HCT116 (cell line): Measurements from ENCODE around the gene PDE4D. TPM values are rescaled to one million over a fixed set of nuclear protein-coding genes. Genes with fewer than 3 reads are reported as not detected.

ENCODE experiments used
- ATAC-seq: fragments of 200-7000 bp; cut with Tn5 transposase; 2 replicates; pipeline ENCODE4 v1.9.1; 2020; ENCODE audit warnings: mild to moderate bottlenecking, moderate library complexity
- BruUV-seq: library from RNA; stranded (reverse); fragments of 400-500 nt; replicated peaks from 2 replicates; lab custom pipeline; 2021; lab: Mats Ljungman, UMichigan
- CTCF ChIA-PET: fragments of 300-600 bp; sonication (Branson Sonifier 250); formaldehyde crosslinking; loops from one replicate; lab custom pipeline; 2021; ENCODE audit warnings: antibody characterized with exemption; lab: Charles Lee
- POLR2A ChIA-PET: fragments of 300-600, 350-600 bp; sonication (Branson Sonifier 250); formaldehyde crosslinking; loops from one replicate; lab custom pipeline; 2021; ENCODE audit warnings: antibody characterized with exemption; lab: Charles Lee
- RAD21 ChIA-PET, 2 experiments: fragments of 300-600 bp; sonication (Branson Sonifier 250); formaldehyde crosslinking; loops; one replicate each; lab custom pipeline; 2023; ENCODE audit warnings: low total read pairs in 2 of 2; ENCODE audit not compliant: uncharacterized antibody in 2 of 2, unreplicated experiment in 2 of 2, low non-redundant PET in 1 of 2; lab: Charles Lee
- DNase-seq: peaks from one replicate; pipeline ENCODE4 v3.0.0-alpha.2; 2010; ENCODE audit warnings: low read depth, low spot score
- H2AFZ ChIP-seq: fragments of 200-600 bp; shearing (Covaris generic), sonication (generic); 2 replicates; pipeline ENCODE4 v1.6.1; 2017; ENCODE audit warnings: low read depth, mixed run types, mixed read lengths, antibody characterized with exemption, low read length; ENCODE audit not compliant: poor library complexity, severe bottlenecking
- H3K27ac ChIP-seq: 2 replicates; pipeline ENCODE4 v1.5.1; 2012; ENCODE audit warnings: low read depth, low read length
- H3K27me3 ChIP-seq: fragments of 200-600 bp; sonication (generic); 2 replicates; pipeline ENCODE4 v1.6.1; 2016; ENCODE audit warnings: mixed run types, low read length, mixed read lengths; ENCODE audit not compliant: insufficient read depth
- H3K36me3 ChIP-seq, 2 experiments: fragments of 200-500 bp in 1 of 2; fragments of 200-600 bp in 1 of 2; sonication (Bioruptor generic) in 1 of 2; sonication (generic) in 1 of 2; 2 replicates each; pipeline versions ENCODE4 v1.5.1 to v1.6.1; 2014 to 2016; ENCODE audit warnings: low read length in 2 of 2, inconsistent platforms in 1 of 2, mixed read lengths in 1 of 2, mixed run types in 1 of 2; ENCODE audit not compliant: insufficient read depth in 2 of 2, control insufficient read depth in 1 of 2
- H3K4me1 ChIP-seq, 2 experiments: fragments of 200-600 bp in 1 of 2; sonication (generic) in 1 of 2; 2 replicates each; pipeline versions ENCODE4 v1.5.1 to v1.6.1; 2012 to 2017; ENCODE audit warnings: low read length in 2 of 2, inconsistent platforms in 1 of 2, mild to moderate bottlenecking in 1 of 2, mixed read lengths in 1 of 2, mixed run types in 1 of 2, moderate library complexity in 1 of 2; ENCODE audit not compliant: insufficient read depth in 2 of 2, control insufficient read depth in 1 of 2
- H3K4me2 ChIP-seq: fragments of 200-600 bp; sonication (generic); 2 replicates; pipeline ENCODE4 v1.6.1; 2017; ENCODE audit warnings: mixed run types, low read length, mixed read lengths
- H3K4me3 ChIP-seq, 2 experiments: fragments of 200-600 bp in 1 of 2; sonication (generic) in 1 of 2; replicated peaks in 1 of 2; 2 replicates each; pipeline ENCODE4 v1.5.1; 2011 to 2016; ENCODE audit warnings: low read length in 2 of 2, control low read depth in 1 of 2, low read depth in 1 of 2, mild to moderate bottlenecking in 1 of 2, mixed read lengths in 1 of 2, mixed run types in 1 of 2
- H3K79me2 ChIP-seq: fragments of 200-600 bp; sonication (generic); 2 replicates; pipeline ENCODE4 v1.6.1; 2017; ENCODE audit warnings: mild to moderate bottlenecking, mixed run types, low read length, moderate library complexity, mixed read lengths; ENCODE audit not compliant: insufficient read depth
- H3K9ac ChIP-seq: fragments of 200-600 bp; sonication (generic); 2 replicates; pipeline ENCODE4 v1.6.1; 2016; ENCODE audit warnings: low read length, mixed read lengths
- H3K9me2 ChIP-seq: fragments of 200-600 bp; sonication (generic), shearing (Covaris generic); 2 replicates; pipeline ENCODE4 v1.6.1; 2017; ENCODE audit warnings: mixed run types, mild to moderate bottlenecking, moderate library complexity; ENCODE audit not compliant: insufficient read depth
- H3K9me3 ChIP-seq, 2 experiments: fragments of 200-500 bp in 1 of 2; fragments of 200-600 bp in 1 of 2; sonication (Bioruptor generic) in 1 of 2; sonication (generic) in 1 of 2; 2 replicates each; pipeline ENCODE4 v1.6.1; 2014 to 2017; ENCODE audit warnings: low read length in 2 of 2, mixed read lengths in 2 of 2, inconsistent platforms in 1 of 2, low read depth in 1 of 2, mild to moderate bottlenecking in 1 of 2, mixed run types in 1 of 2, moderate library complexity in 1 of 2; ENCODE audit not compliant: control insufficient read depth in 1 of 2, insufficient read depth in 1 of 2
- H4K20me1 ChIP-seq: fragments of 200-600 bp; sonication (generic), shearing (Covaris generic); 2 replicates; pipeline ENCODE4 v1.6.1; 2017; ENCODE audit warnings: mixed run types, mild to moderate bottlenecking, moderate library complexity; ENCODE audit not compliant: insufficient read depth
- ATF3 ChIP-seq: IDR thresholded peaks from 2 replicates; pipeline ENCODE4 v1.6.1; 2012
- CEBPB ChIP-seq: IDR thresholded peaks from 2 replicates; pipeline ENCODE4 v1.6.1; 2012; ENCODE audit warnings: low read depth
- CTCF ChIP-seq, 3 experiments: fragments of 200-600 bp in 1 of 3; sonication (generic) in 1 of 3; IDR thresholded peaks in 2 of 3; conservative IDR thresholded peaks in 1 of 3; 2 replicates each; pipeline ENCODE4 v1.5.1; 2012 to 2017; ENCODE audit warnings: low read depth in 2 of 3, low read length in 2 of 3, antibody characterized with exemption in 1 of 3, borderline replicate concordance in 1 of 3, control low read depth in 1 of 3, mild to moderate bottlenecking in 1 of 3, mixed read lengths in 1 of 3, mixed run types in 1 of 3, moderate library complexity in 1 of 3; ENCODE audit not compliant: insufficient read depth in 1 of 3
- EGR1 ChIP-seq: IDR thresholded peaks from 2 replicates; pipeline ENCODE4 v1.6.1; 2012; ENCODE audit warnings: low read depth
- ELF1 ChIP-seq: IDR thresholded peaks from 2 replicates; pipeline ENCODE4 v1.6.1; 2012; ENCODE audit warnings: low read depth, borderline replicate concordance
- EZH2phosphoT487 ChIP-seq: fragments of 200-600 bp; IDR thresholded peaks from 2 replicates; pipeline ENCODE4 v1.6.1; 2018; ENCODE audit warnings: antibody characterized with exemption, borderline replicate concordance
- FOSL1 ChIP-seq: IDR thresholded peaks from 2 replicates; pipeline ENCODE4 v1.6.1; 2012; ENCODE audit warnings: low read depth
- POLR2A ChIP-seq: IDR thresholded peaks from 2 replicates; pipeline ENCODE4 v1.7.0; 2011; ENCODE audit warnings: borderline replicate concordance; ENCODE audit not compliant: insufficient read depth, insufficient read length; ENCODE audit errors: extremely low read depth
- POLR2AphosphoS5 ChIP-seq: IDR thresholded peaks from 2 replicates; pipeline ENCODE4 v1.6.1; 2011; ENCODE audit warnings: mild to moderate bottlenecking, low read depth, low read length, moderate library complexity
- RAD21 ChIP-seq: IDR thresholded peaks from 2 replicates; pipeline ENCODE4 v1.6.1; 2012; ENCODE audit warnings: low read depth, mild to moderate bottlenecking
- SP1 ChIP-seq: IDR thresholded peaks from 2 replicates; pipeline ENCODE4 v1.6.1; 2012; ENCODE audit warnings: low read depth
- TCF7L2 ChIP-seq: IDR thresholded peaks from 2 replicates; pipeline ENCODE4 v1.7.0; 2011; ENCODE audit warnings: borderline replicate concordance, inconsistent platforms; ENCODE audit not compliant: insufficient read depth, insufficient read length; ENCODE audit errors: extremely low read depth
- YY1 ChIP-seq: IDR thresholded peaks from 2 replicates; pipeline ENCODE4 v1.6.1; 2011; ENCODE audit warnings: low read length, low read depth, moderate library complexity, mild to moderate bottlenecking; ENCODE audit not compliant: insufficient replicate concordance; ENCODE audit errors: extremely low read depth
- ZBTB33 ChIP-seq: IDR thresholded peaks from 2 replicates; pipeline ENCODE4 v1.6.1; 2011; ENCODE audit warnings: mild to moderate bottlenecking, low read length, moderate library complexity; ENCODE audit not compliant: insufficient replicate concordance; ENCODE audit errors: extremely low read depth
- ZNF274 ChIP-seq: fragments of 200-500 bp; sonication (Bioruptor generic); IDR thresholded peaks from 2 replicates; pipeline ENCODE4 v1.6.1; 2014; ENCODE audit warnings: mild to moderate bottlenecking, low read depth, low read length, inconsistent platforms
- intact Hi-C: fragments of 100-400 bp; cut with micrococcal nuclease; formaldehyde crosslinking; loops from 2 replicates; pipeline ENCODE4 v1.10.0; 2022
- total RNA-seq: library from RNA; stranded (reverse); gene quantifications from one replicate; pipeline ENCODE4 v1.2.1, GENCODE V29; 2021; ENCODE audit not compliant: unreplicated experiment

Gene PDE4D
- total RNA-seq, 1 experiment from 2014 or later = 1.1 TPM

- Histone ChIP-seq H3K79me2 (no peaks in the 10 kb centered on the region), H3K9ac (no peak overlapping the region), H3K9me3 (no peaks in the 10 kb centered on the region), H3K4me3 (no peak overlapping the region), H4K20me1 (no peaks in the 10 kb centered on the region), H3K27me3 (no peaks in the 10 kb centered on the region), H3K4me1 (no peaks in the 10 kb centered on the region), H3K36me3 (no peaks in the 10 kb centered on the region), H3K4me2 (no peak overlapping the region), H3K27ac (no peak overlapping the region), H2AFZ (no peak overlapping the region), H3K9me2 (no peaks in the 10 kb centered on the region)
- TF ChIP-seq SP1 = no peak
- no peak for TF ChIP-seq CTCF (IDR thresholded peaks at IDR 0.05 in 2 of 3, conservative IDR thresholded peaks at IDR 0.05 in 1 of 3; ENCODE audit: borderline replicate concordance in 1 of 3, insufficient read depth in 1 of 3, low read depth in 2 of 3, low read length in 2 of 3)
- no peak for TF ChIP-seq EZH2phosphoT487
- no peak for TF ChIP-seq FOSL1
- TF ChIP-seq TCF7L2 = no peak
- TF ChIP-seq EGR1 = no peak
- TF ChIP-seq ZNF274 = no peak
- TF ChIP-seq POLR2AphosphoS5 = no peak
- TF ChIP-seq ATF3 = no peak
- TF ChIP-seq RAD21 = no peak
- no peak for TF ChIP-seq YY1
- TF ChIP-seq CEBPB = no peak
- no peak for TF ChIP-seq POLR2A
- TF ChIP-seq ZBTB33 = no peak
- TF ChIP-seq ELF1 = no peak
- no peak for ATAC-seq
- RAD21 ChIA-PET = no interaction called here
- intact Hi-C loops = no loop called here
- no TSS peak for BruUV-seq
- CTCF ChIA-PET = no interaction called here
- POLR2A ChIA-PET = no interaction called here
- no peak for DNase-seq
Measured at GRCh38 chr5:59445741-59446140, 447.8 kb downstream of the PDE4D start.
